H1 (cell line): Measurements from ENCODE around the gene ZDHHC22. TPM values are rescaled to one million over a fixed set of nuclear protein-coding genes. Genes with fewer than 3 reads are reported as not detected.
A peak's percentile ranks its signal among the peaks of the same experiment; 100 is the strongest.

ENCODE experiments used
- CTCF ChIA-PET: fragments of 300-600 bp; sonication (Branson Sonifier 250); formaldehyde crosslinking; loops from one replicate; lab custom pipeline; 2021; ENCODE audit not compliant: partially characterized antibody; lab: Charles Lee
- POLR2A ChIA-PET: fragments of 300-600 bp; sonication (Branson Sonifier 250); formaldehyde crosslinking; loops from one replicate; lab custom pipeline; 2021; ENCODE audit warnings: inconsistent platforms; ENCODE audit not compliant: partially characterized antibody; lab: Charles Lee
- DNase-seq, 2 experiments: peaks; one replicate each; pipeline versions ENCODE4 v3.0.0 to v3.0.0-alpha.2; 2010 to 2022; ENCODE audit warnings: low spot score in 2 of 2, low read depth in 1 of 2, mixed read lengths in 1 of 2
- FAIRE-seq: peaks from 2 replicates; lab custom pipeline; 2011; peaks lifted over from hg19 to GRCh38; lab: Jason Lieb, UNC
- H2AFZ ChIP-seq: 2 replicates; pipeline ENCODE4 v1.8.1; 2012; ENCODE audit warnings: low read length, inconsistent platforms
- H2AK5ac ChIP-seq: 2 replicates; pipeline ENCODE4 v1.6.1; 2013; ENCODE audit warnings: low read depth, low read length
- H2BK120ac ChIP-seq: replicated peaks from 2 replicates; pipeline ENCODE3; 2013; ENCODE audit warnings: low read depth, low read length, inconsistent platforms
- H2BK12ac ChIP-seq: 2 replicates; pipeline ENCODE4 v1.6.1; 2013; ENCODE audit warnings: low read depth, low read length
- H2BK15ac ChIP-seq: 2 replicates; pipeline ENCODE4 v1.6.1; 2013; ENCODE audit warnings: low read length
- H2BK20ac ChIP-seq: 2 replicates; pipeline ENCODE4 v1.6.1; 2013; ENCODE audit warnings: low read length
- H2BK5ac ChIP-seq: 2 replicates; pipeline ENCODE4 v1.6.1; 2013; ENCODE audit warnings: low read depth, low read length
- H3K14ac ChIP-seq: 2 replicates; pipeline ENCODE4 v1.6.1; 2013; ENCODE audit warnings: inconsistent platforms; ENCODE audit not compliant: insufficient read length
- H3K18ac ChIP-seq: 2 replicates; pipeline ENCODE4 v1.6.1; 2013; ENCODE audit warnings: low read length; ENCODE audit errors: extremely low read depth
- H3K23ac ChIP-seq: 2 replicates; pipeline ENCODE4 v1.6.1; 2013; ENCODE audit warnings: inconsistent platforms; ENCODE audit not compliant: insufficient read length
- H3K23me2 ChIP-seq: 2 replicates; pipeline ENCODE4 v1.6.1; 2013; ENCODE audit warnings: low read depth, low read length
- H3K27ac ChIP-seq: 2 replicates; pipeline ENCODE4 v1.6.1; 2011; ENCODE audit warnings: low read depth, low read length, inconsistent platforms
- H3K27me3 ChIP-seq, 4 experiments: replicated peaks in 1 of 4; 1 replicate in 1 of 4; 2 replicates in 3 of 4; pipeline versions ENCODE4 v1.6.1 to v1.8.1; 2011 to 2013; ENCODE audit warnings: low read length in 3 of 4, mild to moderate bottlenecking in 3 of 4, inconsistent platforms in 2 of 4, mixed read lengths in 2 of 4, moderate library complexity in 1 of 4; ENCODE audit not compliant: control insufficient read depth in 3 of 4, insufficient read depth in 3 of 4; ENCODE audit errors: extremely low read depth in 1 of 4
- H3K36me3 ChIP-seq, 4 experiments: 2 replicates each; pipeline versions ENCODE4 v1.6.1 to v1.8.1; 2011 to 2013; ENCODE audit warnings: mild to moderate bottlenecking in 4 of 4, low read length in 3 of 4, moderate library complexity in 2 of 4, control low read depth in 1 of 4, inconsistent platforms in 1 of 4; ENCODE audit not compliant: insufficient read depth in 4 of 4, control insufficient read depth in 2 of 4
- H3K4ac ChIP-seq: replicated peaks from 2 replicates; pipeline ENCODE3; 2013; ENCODE audit warnings: low read length, low read depth, mixed read lengths, inconsistent platforms; ENCODE audit not compliant: insufficient read length
- H3K4me1 ChIP-seq, 4 experiments: replicated peaks in 1 of 4; 1 replicate in 1 of 4; 2 replicates in 3 of 4; pipeline versions ENCODE4 v1.6.1 to v1.8.1; 2011 to 2013; ENCODE audit warnings: low read length in 3 of 4, inconsistent platforms in 2 of 4, mixed read lengths in 1 of 4; ENCODE audit not compliant: insufficient read depth in 4 of 4, control insufficient read depth in 3 of 4
- H3K4me2 ChIP-seq, 2 experiments: 2 replicates each; pipeline versions ENCODE4 v1.6.1 to v1.8.1; 2011 to 2013; ENCODE audit warnings: low read depth in 2 of 2, low read length in 2 of 2, control low read depth in 1 of 2, inconsistent platforms in 1 of 2, mild to moderate bottlenecking in 1 of 2; ENCODE audit not compliant: insufficient read depth in 1 of 2
- H3K4me3 ChIP-seq, 4 experiments: fragments of 200-600, 300-600 bp in 1 of 4; sonication (generic), shearing (Covaris generic), sonication (Bioruptor Twin) in 1 of 4; 2 replicates each; pipeline versions ENCODE4 v1.5.1 to v1.8.1; 2011 to 2016; ENCODE audit warnings: low read length in 4 of 4, low read depth in 3 of 4, control low read depth in 2 of 4, inconsistent platforms in 2 of 4, mild to moderate bottlenecking in 2 of 4, mixed read lengths in 1 of 4, moderate library complexity in 1 of 4; ENCODE audit not compliant: insufficient read depth in 2 of 4; ENCODE audit errors: extremely low read depth in 1 of 4
- H3K56ac ChIP-seq: replicated peaks from 2 replicates; pipeline ENCODE3; 2013; ENCODE audit warnings: low read depth, mild to moderate bottlenecking, mixed read lengths, low read length, inconsistent platforms; ENCODE audit not compliant: insufficient read length
- H3K79me1 ChIP-seq: 2 replicates; pipeline ENCODE4 v1.6.1; 2013; ENCODE audit warnings: low read depth, low read length, control low read depth
- H3K79me2 ChIP-seq, 2 experiments: 2 replicates each; pipeline versions ENCODE4 v1.6.1 to v1.8.1; 2012 to 2013; ENCODE audit warnings: low read length in 2 of 2, mild to moderate bottlenecking in 2 of 2, inconsistent platforms in 1 of 2; ENCODE audit not compliant: insufficient read depth in 2 of 2, control insufficient read depth in 1 of 2
- H3K9ac ChIP-seq, 4 experiments: replicated peaks in 1 of 4; 1 replicate in 1 of 4; 2 replicates in 3 of 4; pipeline versions ENCODE4 v1.6.1 to v1.8.1; 2011 to 2013; ENCODE audit warnings: low read depth in 3 of 4, low read length in 3 of 4, control low read depth in 2 of 4, mild to moderate bottlenecking in 2 of 4, moderate library complexity in 2 of 4, inconsistent platforms in 1 of 4; ENCODE audit errors: extremely low read depth in 1 of 4
- H3K9me3 ChIP-seq, 2 experiments: 2 replicates each; pipeline versions ENCODE4 v1.6.1 to v1.8.1; 2012 to 2013; ENCODE audit warnings: mild to moderate bottlenecking in 2 of 2, moderate library complexity in 2 of 2, control low read depth in 1 of 2, inconsistent platforms in 1 of 2, low read depth in 1 of 2, low read length in 1 of 2, mixed read lengths in 1 of 2; ENCODE audit not compliant: insufficient read depth in 2 of 2
- H4K20me1 ChIP-seq, 2 experiments: replicated peaks in 1 of 2; 2 replicates each; pipeline versions ENCODE3 to v1.8.1; 2011 to 2013; ENCODE audit warnings: inconsistent platforms in 2 of 2, low read length in 2 of 2, mild to moderate bottlenecking in 1 of 2; ENCODE audit not compliant: insufficient read depth in 2 of 2, control insufficient read depth in 1 of 2
- H4K5ac ChIP-seq: 2 replicates; pipeline ENCODE4 v1.6.1; 2013; ENCODE audit warnings: low read length, low read depth, mixed read lengths, inconsistent platforms; ENCODE audit not compliant: insufficient read length
- H4K8ac ChIP-seq: 2 replicates; pipeline ENCODE4 v1.8.0; 2013; ENCODE audit warnings: mild to moderate bottlenecking, moderate library complexity, low read length, inconsistent platforms; ENCODE audit not compliant: insufficient read depth; ENCODE audit errors: extremely low read depth
- H4K91ac ChIP-seq: replicated peaks from 2 replicates; pipeline ENCODE3; 2013; ENCODE audit warnings: low read length, mixed read lengths, inconsistent platforms; ENCODE audit not compliant: insufficient read length
- EZH2 ChIP-seq: fragments of 200-600 bp; sonication (generic); IDR thresholded peaks from 2 replicates; pipeline ENCODE4 v1.7.1; 2012; ENCODE audit warnings: low read depth, mild to moderate bottlenecking, moderate library complexity, low read length, inconsistent platforms; ENCODE audit not compliant: severe bottlenecking
- SP2 ChIP-seq: IDR thresholded peaks from 2 replicates; pipeline ENCODE4 v1.6.1; 2012; ENCODE audit warnings: mild to moderate bottlenecking, low read length, inconsistent platforms
- WGBS, 2 experiments: shearing (Covaris generic) in 1 of 2; methylation state at CpG; one replicate each; pipeline versions ENCODE4 v1.1.6 to v1.1.7; 2013 to 2015; ENCODE audit warnings: low lambda C conversion rate in 2 of 2, mixed read lengths in 2 of 2, inconsistent platforms in 1 of 2, low coverage in 1 of 2, missing lambda C conversion rate in 1 of 2; ENCODE audit not compliant: insufficient replicate concordance in 2 of 2, insufficient coverage in 1 of 2, insufficient read length in 1 of 2; ENCODE audit errors: extremely low coverage in 1 of 2, missing lambda C conversion rate in 1 of 2; 5-methylcytosine and 5-hydroxymethylcytosine counted together
- polyA plus RNA-seq, 7 experiments: library from polyadenylated mRNA; depleted of rRNA in 3 of 7; stranded (reverse) in 5 of 7; unstranded in 2 of 7; fragments of >200 nt in 5 of 7; fragments of 200-250 nt in 2 of 7; gene quantifications; 1 replicate in 5 of 7; 2 replicates in 1 of 7; 4 replicates in 1 of 7; pipeline versions ENCODE4 v1.2.1 to v1.2.3, GENCODE V29; 2011 to 2013; ENCODE audit warnings: missing spikeins in 2 of 7, mixed read lengths in 2 of 7
- total RNA-seq: library from RNA; stranded (reverse); fragmentation: NEBNext Ultra II Directional; extraction: Animal tissue kit (Norgen Biotek cat#: 25700); gene quantifications from 2 replicates; pipeline ENCODE4 v1.2.1, GENCODE V29; 2021

ZDHHC22 gene
- total and polyA plus RNA-seq, 2 of the 8 experiments (the other 6 are each of a cell fraction or from before 2014, with no cell fraction given) = 23.8 to 55.2 TPM

- H2BK120ac ChIP-seq = peak overlapping the region; percentile 16
- ChIA-PET POLR2A (interaction anchor here (1.0 to 9.3 kb wide), 7 partner anchors 11 to 155 kb away, joined by 3 to 69 read pairs (median 5); no protein-coding TSS in a partner anchor), CTCF (interaction anchor here (0.8 to 56.8 kb wide), 8 partner anchors 10 to 250 kb away, joined by 3 to 1490 read pairs (median 20); partner anchors contain the start of genes CIPC and ZDHHC22)
- H3K4me3 ChIP-seq = no peak overlapping the region
- H3K79me2 ChIP-seq = no peaks in the 10 kb centered on the region
- FAIRE-seq (no peak), DNase-seq (no peak)
- H3K14ac ChIP-seq = no peak overlapping the region
- H3K4me2 ChIP-seq = no peak overlapping the region
- no peaks in the 10 kb centered on the region for H3K9me3 ChIP-seq
- H4K20me1 ChIP-seq = no peaks in the 10 kb centered on the region
- H3K56ac ChIP-seq = no peak overlapping the region
- 0 out of 2 replicates have a peak overlapping the region, but pooled peaks have one; percentile 22 for H2BK12ac ChIP-seq
- no peak overlapping the region for H3K4ac ChIP-seq
- peaks cover 0 to 2% (median 0%) of the 10 kb centered on the region in 4 experiments; a peak in 1 of 7 replicates for H3K27me3 ChIP-seq
- H2AFZ ChIP-seq = no peak overlapping the region
- no peaks in the 10 kb centered on the region for H3K36me3 ChIP-seq
- H3K18ac ChIP-seq = no peak overlapping the region
- H4K8ac ChIP-seq = no peak overlapping the region; the same call in 1 of the 2 replicates
- H2BK15ac ChIP-seq = 0 out of 2 replicates have a peak overlapping the region, but pooled peaks have one; percentile 12
- peaks cover 20 to 36% (median 23%) of the 10 kb centered on the region in 4 experiments for H3K4me1 ChIP-seq
- H2BK20ac ChIP-seq = no peak overlapping the region
- WGBS, 2 experiments = 86% methylated on average over 6 of the region's 6 CpGs; no CpG with 5 or more reads in 1 of the 2 experiments
- no peak overlapping the region for H4K5ac ChIP-seq
- no peak overlapping the region for H3K27ac ChIP-seq
- H3K23ac ChIP-seq = no peak overlapping the region
- H3K79me1 ChIP-seq = no peaks in the 10 kb centered on the region
- no peak for TF ChIP-seq SP2
- no peak for TF ChIP-seq EZH2
- H4K91ac ChIP-seq = no peak overlapping the region
- H3K9ac ChIP-seq = no peak overlapping the region
- H3K23me2 ChIP-seq = peaks cover 8% of the 10 kb centered on the region
- no peak overlapping the region for H2BK5ac ChIP-seq
- no peak overlapping the region for H2AK5ac ChIP-seq
Measured at GRCh38 chr14:77122526-77123125, 19.0 kb downstream of the ZDHHC22 start.
